Vagina (tissue), 2 donors: ENCODE results near the gene EBF3.

ENCODE experiments used
- CTCF ChIP-seq, 3 experiments: fragments of 450-650 bp in 2 of 3; fragments of 200-600 bp in 1 of 3; sonication (generic) in 1 of 3; IDR thresholded peaks; one replicate each; pipeline ENCODE4 v1.5.1; 2017 to 2019; ENCODE audit warnings: antibody characterized with exemption in 3 of 3, mild to moderate bottlenecking in 2 of 3, moderate library complexity in 2 of 3
- POLR2A ChIP-seq, 2 donors: fragments of 450-650 bp; IDR thresholded peaks; one replicate each; pipeline ENCODE4 v1.6.1; 2017; ENCODE audit warnings: antibody characterized with exemption in 2 of 2, mild to moderate bottlenecking in 2 of 2, moderate library complexity in 2 of 2
- POLR2AphosphoS5 ChIP-seq, 2 donors: sonication (generic); formaldehyde crosslinking; IDR thresholded peaks; one replicate each; pipeline ENCODE4 v1.9.0; 2017; ENCODE audit warnings: antibody characterized with exemption in 2 of 2, mild to moderate bottlenecking in 2 of 2, low read depth in 1 of 2; ENCODE audit not compliant: insufficient read depth in 1 of 2

- no peak for TF ChIP-seq CTCF (IDR thresholded peaks at IDR 0.05)
- no peak for TF ChIP-seq POLR2A (IDR thresholded peaks at IDR 0.05)
- TF ChIP-seq POLR2AphosphoS5 (IDR thresholded peaks at IDR 0.05; ENCODE audit: insufficient read depth in 1 of 2, low read depth in 1 of 2), result no peak
Observed at GRCh38 chr10:129938460-129938859, 25.6 kb downstream of the EBF3 start.
